HG03095 (cell line): ENCODE results near the gene BEND6.

Experiments used
- ATAC-seq: cut with Tn5 transposase; IDR thresholded peaks from one replicate; pipeline ENCODE4 v1.9.1; 2021; ENCODE audit warnings: moderate library complexity; ENCODE audit not compliant: unreplicated experiment

Gene BEND6, protein sequence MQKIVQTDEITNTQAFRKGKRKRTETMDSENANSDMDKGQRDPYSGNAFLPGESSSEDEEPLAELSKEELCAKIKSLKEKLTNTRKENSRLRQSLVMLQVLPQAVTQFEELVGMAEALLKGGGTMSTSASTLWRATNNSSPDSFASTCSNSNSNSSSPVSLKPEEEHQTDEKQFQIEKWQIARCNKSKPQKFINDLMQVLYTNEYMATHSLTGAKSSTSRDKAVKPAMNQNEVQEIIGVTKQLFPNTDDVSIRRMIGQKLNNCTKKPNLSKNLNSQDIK

DNA sequence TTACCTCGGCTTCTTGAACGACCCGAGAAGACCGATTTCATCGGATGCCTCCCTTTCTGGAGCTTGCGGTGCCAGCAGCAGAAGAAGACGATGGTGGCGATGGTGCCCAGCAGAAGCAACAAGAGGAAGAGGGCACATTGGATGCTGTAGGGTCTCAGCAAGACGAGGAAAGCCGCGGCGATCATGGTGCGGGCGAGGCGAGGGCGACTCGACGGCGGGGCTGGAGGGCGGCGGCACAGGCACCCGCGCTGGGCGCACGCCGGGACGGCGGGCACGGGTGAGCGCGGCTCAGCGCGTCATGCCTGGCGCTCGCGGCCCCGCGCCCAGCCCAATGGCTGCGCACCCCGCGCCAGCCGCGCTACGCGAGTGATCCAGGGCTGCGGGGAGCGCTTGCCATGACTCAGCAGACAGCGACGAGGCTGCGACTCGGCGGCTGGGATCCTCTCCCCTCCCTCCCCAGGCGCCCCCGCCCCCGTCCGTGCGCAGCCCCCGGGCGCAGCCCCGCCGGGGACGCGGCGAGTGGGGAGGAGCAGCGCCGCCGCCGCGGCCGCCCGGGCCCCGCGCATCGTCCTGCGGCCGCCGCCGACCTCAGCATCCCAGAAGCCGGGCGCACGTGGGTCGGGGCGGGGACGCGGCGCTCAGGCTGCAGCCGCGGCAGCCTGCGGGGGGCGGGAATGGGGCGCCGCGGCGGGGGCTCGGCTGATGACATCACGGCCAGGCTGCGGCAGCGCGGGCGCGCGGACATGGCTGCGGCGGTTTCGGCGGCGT is at the start of gene BEND6:
Gene BEND6 (plus strand): TSS at position 705 of the 768 bp plus-strand sequence. CDS start 26,704 bp downstream, outside the sequence.
- peak; percentile 42 for ATAC-seq

- no peak for ATAC-seq
Measured at GRCh38 chr6:56905378-56905777, 49.5 kb upstream of the BEND6 start.

- no peak for ATAC-seq
Measured at GRCh38 chr6:56906752-56907151, 48.2 kb upstream of the BEND6 start.

- no peak for ATAC-seq
Measured at GRCh38 chr6:56909115-56909907, 45.6 kb upstream of the BEND6 start.

DNA sequence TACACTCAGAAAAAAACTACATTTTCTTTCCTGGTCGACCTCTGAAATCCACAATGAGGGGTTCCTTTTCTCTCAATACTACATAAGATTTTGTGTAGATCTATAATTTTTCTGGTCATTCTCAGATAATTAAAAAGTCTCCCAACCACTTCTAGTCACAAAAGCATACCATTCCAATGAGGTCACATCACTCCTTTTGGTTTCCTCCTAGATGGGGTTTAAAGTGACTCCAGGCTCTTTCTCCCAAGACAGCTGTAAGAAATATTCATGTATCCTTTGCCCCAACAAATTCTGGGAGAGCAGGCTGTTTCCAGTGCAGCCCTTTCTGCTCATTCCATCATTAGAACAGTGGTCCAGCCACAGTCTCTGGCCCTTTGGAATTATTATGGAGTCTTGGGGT is 43.1 kb upstream of the BEND6 start:
- ATAC-seq, result no peak

GRCh38 chr6:56913285-56914074 is 41.4 kb upstream of the BEND6 start:
- ATAC-seq, result no peak

DNA sequence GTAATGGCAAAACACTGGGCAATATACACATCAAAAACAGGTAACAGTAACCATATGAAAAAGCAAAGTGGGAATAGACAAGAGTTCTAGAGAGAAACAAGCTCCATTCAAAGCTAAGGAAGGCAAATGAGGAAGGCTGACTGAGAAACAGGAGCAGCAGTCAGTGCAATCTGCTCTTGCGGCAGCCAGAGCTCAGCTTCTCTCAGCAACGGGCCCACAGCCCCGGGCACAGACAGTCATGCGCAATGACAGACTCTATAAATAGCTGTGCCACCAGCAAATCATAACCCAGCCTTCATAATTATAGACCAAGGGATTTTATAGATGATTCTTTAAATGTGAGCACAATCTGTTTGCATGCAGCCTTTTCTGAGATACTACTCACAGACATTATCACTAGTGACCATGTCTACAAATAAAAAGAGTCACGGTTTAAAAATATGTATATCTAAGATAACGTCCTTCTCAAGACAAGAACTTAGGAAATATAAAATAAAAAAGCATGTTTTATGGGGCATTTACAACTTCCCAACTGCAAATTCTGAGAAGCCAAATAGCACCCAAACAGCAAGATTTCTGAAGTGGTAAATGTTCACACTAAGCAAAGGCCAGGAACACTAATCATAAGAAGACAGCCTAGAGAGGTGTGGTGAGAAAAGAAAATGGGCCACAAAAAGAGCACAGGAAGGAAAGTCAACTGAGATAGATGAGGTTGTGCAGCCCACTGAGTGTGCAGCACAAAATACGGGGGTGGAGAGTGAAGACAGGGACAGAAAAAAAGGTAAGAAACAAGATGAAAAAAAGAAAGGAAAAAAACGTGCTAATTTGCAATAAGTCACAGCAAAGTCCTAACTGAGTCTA is 39.9 kb upstream of the BEND6 start:
- no peak for ATAC-seq

DNA sequence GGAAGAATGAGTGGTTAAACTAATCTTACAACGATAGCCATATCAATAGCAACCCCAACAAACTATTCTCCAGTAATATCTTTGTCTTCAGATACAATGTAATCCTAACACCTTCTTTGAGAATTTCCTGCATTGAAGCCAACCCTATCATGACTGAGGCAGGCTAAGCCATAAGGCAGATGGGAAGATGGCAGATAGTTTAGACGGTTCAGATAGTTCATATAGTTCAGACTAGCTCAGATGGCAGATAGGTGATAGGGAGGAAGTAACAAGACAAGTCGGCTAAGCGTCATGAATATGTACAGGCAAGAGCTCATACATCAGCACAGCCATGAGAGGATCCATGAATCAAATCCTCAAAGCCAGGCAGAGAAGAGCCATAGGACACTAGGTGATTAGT is 39.1 kb upstream of the BEND6 start:
- ATAC-seq, result no peak

DNA sequence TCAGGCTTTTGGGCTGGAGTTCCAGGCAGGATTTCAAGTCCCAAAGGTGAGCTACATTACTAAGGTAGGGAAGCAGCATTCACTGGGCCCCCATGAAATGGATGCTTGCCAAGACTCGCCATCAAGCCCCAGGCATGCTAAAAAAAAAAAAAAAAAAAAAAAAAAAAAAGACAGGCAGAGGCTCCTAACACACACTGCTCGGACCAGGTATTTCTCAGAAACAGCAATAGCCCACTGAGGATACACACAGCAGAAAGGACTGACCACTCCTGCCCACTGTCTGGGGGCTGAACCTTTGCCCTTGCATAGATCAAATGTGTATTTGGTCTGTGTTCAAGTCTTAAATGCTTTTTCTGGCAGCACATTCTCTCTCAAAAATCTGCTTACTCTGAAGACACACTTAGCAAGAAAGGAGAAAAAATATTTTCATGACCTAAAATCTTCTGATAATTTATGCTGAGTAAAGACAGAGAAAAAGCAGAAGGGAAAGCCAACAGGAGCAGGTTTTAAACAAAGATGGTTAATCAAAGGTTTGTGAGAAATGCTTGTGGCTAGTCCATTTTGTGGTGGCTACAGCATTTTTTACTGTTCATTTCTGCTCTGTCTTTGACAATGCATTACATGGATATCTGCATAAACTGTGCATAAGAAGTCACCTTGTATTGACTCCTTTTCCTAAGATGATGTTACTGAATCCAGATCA is 37.9 kb upstream of the BEND6 start:
- no peak for ATAC-seq

DNA sequence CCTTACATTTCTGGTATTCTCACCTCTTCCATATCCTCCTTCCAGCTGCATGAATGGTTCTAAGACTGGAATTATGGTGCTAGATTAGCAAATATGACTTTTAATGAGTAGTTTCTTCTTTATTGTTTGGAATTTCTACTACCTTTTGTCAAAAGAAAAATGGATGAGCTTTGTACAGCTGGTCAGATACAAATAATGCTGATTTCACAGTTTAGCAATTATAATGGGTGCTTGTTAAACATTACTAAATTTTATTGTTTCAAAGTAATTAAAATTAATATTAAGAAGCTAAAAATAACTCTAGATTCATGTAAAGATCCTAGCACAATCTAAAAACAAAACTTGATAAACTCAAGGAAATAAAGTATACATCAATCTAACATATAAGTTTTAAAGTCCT is 32.3 kb upstream of the BEND6 start:
- no peak for ATAC-seq

GRCh38 chr6:56923565-56923964 is 31.3 kb upstream of the BEND6 start:
- no peak for ATAC-seq

GRCh38 chr6:56927538-56928453 is 27.1 kb upstream of the BEND6 start:
- ATAC-seq, result no peak

GRCh38 chr6:56930846-56931245 is 24.1 kb upstream of the BEND6 start:
- ATAC-seq, result no peak

DNA sequence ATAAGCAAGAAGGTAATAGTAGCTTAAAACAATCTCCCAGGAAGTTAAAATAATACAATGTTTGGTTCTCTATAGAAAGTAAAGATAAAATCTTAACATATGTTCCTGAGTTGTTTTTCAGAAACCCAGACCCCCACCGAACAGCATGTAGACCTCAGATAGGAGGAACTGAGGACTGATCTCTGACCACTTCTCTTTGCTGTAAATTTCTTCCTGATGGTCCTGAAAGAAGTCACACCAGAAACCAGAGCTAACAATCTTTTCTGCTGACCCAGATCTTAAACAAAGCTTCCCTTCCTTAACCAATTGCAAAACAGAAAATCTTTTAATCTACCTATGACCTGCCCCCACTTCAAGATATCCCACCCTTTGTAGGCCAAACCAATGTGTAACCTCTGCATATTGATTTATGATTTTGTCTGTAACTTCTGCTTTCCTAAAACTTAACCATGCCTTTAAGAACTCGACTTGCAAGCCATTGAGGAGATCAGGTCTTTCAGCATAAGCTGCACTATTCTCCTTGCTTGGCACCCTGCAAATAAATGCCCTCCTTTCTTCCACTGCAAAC is 21.9 kb upstream of the BEND6 start:
- ATAC-seq, result no peak

GRCh38 chr6:56933650-56934049 is 21.3 kb upstream of the BEND6 start:
- ATAC-seq, result no peak

GRCh38 chr6:56934876-56935275 is 20.0 kb upstream of the BEND6 start:
- ATAC-seq, result no peak

- ATAC-seq, result no peak
Measured at GRCh38 chr6:56936466-56936865, 18.4 kb upstream of the BEND6 start.

- no peak for ATAC-seq
Measured at GRCh38 chr6:56938649-56939191, 16.2 kb upstream of the BEND6 start.
